HCT116 (cell line): Measurements from ENCODE around the gene AMY1B.
"Not testable (repeated sequence)": the region's sequence is repeated elsewhere in the genome, so short reads cannot be mapped to it uniquely, and the experiment has no call there.

Experiments used
- EZH2phosphoT487 ChIP-seq: fragments of 200-600 bp; IDR thresholded peaks from 2 replicates; pipeline ENCODE4 v1.6.1; 2018; ENCODE audit warnings: antibody characterized with exemption, borderline replicate concordance
- POLR2A ChIP-seq: IDR thresholded peaks from 2 replicates; pipeline ENCODE4 v1.7.0; 2011; ENCODE audit warnings: borderline replicate concordance; ENCODE audit not compliant: insufficient read depth, insufficient read length; ENCODE audit errors: extremely low read depth
- POLR2AphosphoS5 ChIP-seq: IDR thresholded peaks from 2 replicates; pipeline ENCODE4 v1.6.1; 2011; ENCODE audit warnings: mild to moderate bottlenecking, low read depth, low read length, moderate library complexity
- SRF ChIP-seq: IDR thresholded peaks from 2 replicates; pipeline ENCODE4 v1.6.1; 2012; ENCODE audit warnings: low read depth
- YY1 ChIP-seq: IDR thresholded peaks from 2 replicates; pipeline ENCODE4 v1.6.1; 2011; ENCODE audit warnings: low read length, low read depth, moderate library complexity, mild to moderate bottlenecking; ENCODE audit not compliant: insufficient replicate concordance; ENCODE audit errors: extremely low read depth
- ZBTB33 ChIP-seq: IDR thresholded peaks from 2 replicates; pipeline ENCODE4 v1.6.1; 2011; ENCODE audit warnings: mild to moderate bottlenecking, low read length, moderate library complexity; ENCODE audit not compliant: insufficient replicate concordance; ENCODE audit errors: extremely low read depth
- ZFX ChIP-seq: fragments of 450-650 bp; IDR thresholded peaks from 2 replicates; pipeline ENCODE4 v1.6.1; 2017
- ZNF274 ChIP-seq: fragments of 200-500 bp; sonication (Bioruptor generic); IDR thresholded peaks from 2 replicates; pipeline ENCODE4 v1.6.1; 2014; ENCODE audit warnings: mild to moderate bottlenecking, low read depth, low read length, inconsistent platforms
- TF ChIP-seq, protein P1 (sequence below), 3 experiments: fragments of 200-600 bp in 1 of 3; sonication (generic) in 1 of 3; IDR thresholded peaks in 2 of 3; conservative IDR thresholded peaks in 1 of 3; 2 replicates each; pipeline ENCODE4 v1.5.1; 2012 to 2017; ENCODE audit warnings: low read depth in 2 of 3, low read length in 2 of 3, antibody characterized with exemption in 1 of 3, borderline replicate concordance in 1 of 3, control low read depth in 1 of 3, mild to moderate bottlenecking in 1 of 3, mixed read lengths in 1 of 3, mixed run types in 1 of 3, moderate library complexity in 1 of 3; ENCODE audit not compliant: insufficient read depth in 1 of 3

DNA sequence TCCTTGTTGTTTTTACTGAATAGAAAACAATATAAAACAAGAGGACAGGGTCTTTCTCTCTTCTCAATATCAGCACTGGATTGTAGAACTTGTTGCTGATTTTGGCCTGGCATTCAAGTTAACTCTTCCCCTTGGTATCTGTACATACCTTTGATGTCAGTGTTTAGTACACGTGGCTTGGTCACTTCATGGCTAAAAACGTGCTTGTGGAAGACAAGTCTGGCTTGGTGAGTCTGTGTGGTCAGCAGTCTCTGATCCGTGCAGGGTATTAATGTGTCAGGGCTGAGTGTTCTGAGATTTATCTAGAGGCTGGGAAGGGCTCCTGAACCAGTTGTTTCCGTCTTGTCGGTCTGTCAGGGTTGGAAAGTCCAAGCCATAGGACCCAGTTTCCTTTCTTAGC, 40.5 kb downstream of the AMY1B start, which contains the start of gene AMY1A:
- not testable (repeated sequence) for TF ChIP-seq POLR2AphosphoS5, ZNF274, ZBTB33, POLR2A, EZH2phosphoT487, SRF, YY1, ZFX
- TF ChIP-seq, protein P1, sequence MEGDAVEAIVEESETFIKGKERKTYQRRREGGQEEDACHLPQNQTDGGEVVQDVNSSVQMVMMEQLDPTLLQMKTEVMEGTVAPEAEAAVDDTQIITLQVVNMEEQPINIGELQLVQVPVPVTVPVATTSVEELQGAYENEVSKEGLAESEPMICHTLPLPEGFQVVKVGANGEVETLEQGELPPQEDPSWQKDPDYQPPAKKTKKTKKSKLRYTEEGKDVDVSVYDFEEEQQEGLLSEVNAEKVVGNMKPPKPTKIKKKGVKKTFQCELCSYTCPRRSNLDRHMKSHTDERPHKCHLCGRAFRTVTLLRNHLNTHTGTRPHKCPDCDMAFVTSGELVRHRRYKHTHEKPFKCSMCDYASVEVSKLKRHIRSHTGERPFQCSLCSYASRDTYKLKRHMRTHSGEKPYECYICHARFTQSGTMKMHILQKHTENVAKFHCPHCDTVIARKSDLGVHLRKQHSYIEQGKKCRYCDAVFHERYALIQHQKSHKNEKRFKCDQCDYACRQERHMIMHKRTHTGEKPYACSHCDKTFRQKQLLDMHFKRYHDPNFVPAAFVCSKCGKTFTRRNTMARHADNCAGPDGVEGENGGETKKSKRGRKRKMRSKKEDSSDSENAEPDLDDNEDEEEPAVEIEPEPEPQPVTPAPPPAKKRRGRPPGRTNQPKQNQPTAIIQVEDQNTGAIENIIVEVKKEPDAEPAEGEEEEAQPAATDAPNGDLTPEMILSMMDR (IDR thresholded peaks at IDR 0.05 in 2 of 3, conservative IDR thresholded peaks at IDR 0.05 in 1 of 3; ENCODE audit: borderline replicate concordance in 1 of 3, insufficient read depth in 1 of 3, low read depth in 2 of 3, low read length in 2 of 3) = not testable (repeated sequence)
